ENCODE measurements around the gene VPS13C.

VPS13C gene

DNA sequence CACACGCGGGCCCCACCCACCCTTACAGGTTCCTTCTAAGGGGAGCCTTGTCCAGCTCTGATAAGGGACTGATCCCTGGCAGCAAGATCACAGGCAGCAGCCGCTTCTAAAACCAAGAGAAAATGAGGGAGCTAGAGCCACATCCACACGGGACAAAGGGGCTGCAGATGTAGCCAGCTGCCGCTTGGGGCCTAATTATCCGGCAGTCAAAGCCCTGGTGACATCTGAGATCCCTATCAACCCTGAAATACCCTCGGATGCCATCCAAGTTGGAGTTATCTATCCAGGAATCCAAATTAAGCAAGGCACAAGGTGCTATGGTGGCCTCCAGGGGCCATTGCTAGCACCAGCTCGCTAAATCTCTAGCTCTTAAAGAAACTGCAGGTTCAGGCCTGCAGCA lies 248.3 kb downstream of the VPS13C start:
- H3K27ac Mint-ChIP-seq: no peak overlapping the region
- H3K9me3 Mint-ChIP-seq: no peaks in the 10 kb centered on the region
- no peaks in the 10 kb centered on the region for H3K27me3 Mint-ChIP-seq (ENCODE audit: low read depth)
- no peaks in the 10 kb centered on the region for H3K4me1 Mint-ChIP-seq (ENCODE audit: low read depth)
- no peak overlapping the region for H3K4me3 Mint-ChIP-seq
- no peak for DNase-seq (ENCODE audit: low spot score)
- H3K36me3 Mint-ChIP-seq (ENCODE audit: low read depth): no peaks in the 10 kb centered on the region

DNA sequence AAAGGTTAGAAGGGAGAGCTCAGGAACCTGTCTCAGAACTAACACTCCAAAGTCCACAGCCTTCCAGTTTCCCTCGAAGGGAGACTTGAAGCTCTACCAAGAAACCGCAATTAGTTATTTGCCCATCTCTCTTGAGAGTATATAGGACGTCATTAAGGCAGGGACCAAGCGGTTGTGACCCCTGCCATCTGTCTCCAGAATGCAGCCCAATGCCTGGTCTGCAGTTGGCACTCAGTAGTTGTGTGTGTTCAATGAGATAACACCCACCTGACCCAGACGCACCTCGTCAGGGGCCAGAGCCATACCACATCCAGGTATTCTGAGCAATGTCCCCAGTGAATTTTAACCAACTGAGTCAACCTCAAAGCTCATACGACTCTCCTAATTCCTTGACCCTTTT lies 251.0 kb downstream of the VPS13C start:
- no peaks in the 10 kb centered on the region for H3K36me3 Mint-ChIP-seq (ENCODE audit: low read depth)
- H3K27me3 Mint-ChIP-seq (ENCODE audit: low read depth): no peaks in the 10 kb centered on the region
- H3K4me1 Mint-ChIP-seq (ENCODE audit: low read depth): no peaks in the 10 kb centered on the region
- DNase-seq (ENCODE audit: low spot score): no peak
- no peaks in the 10 kb centered on the region for H3K9me3 Mint-ChIP-seq
- no peak overlapping the region for H3K4me3 Mint-ChIP-seq
- H3K27ac Mint-ChIP-seq: no peak overlapping the region

DNA sequence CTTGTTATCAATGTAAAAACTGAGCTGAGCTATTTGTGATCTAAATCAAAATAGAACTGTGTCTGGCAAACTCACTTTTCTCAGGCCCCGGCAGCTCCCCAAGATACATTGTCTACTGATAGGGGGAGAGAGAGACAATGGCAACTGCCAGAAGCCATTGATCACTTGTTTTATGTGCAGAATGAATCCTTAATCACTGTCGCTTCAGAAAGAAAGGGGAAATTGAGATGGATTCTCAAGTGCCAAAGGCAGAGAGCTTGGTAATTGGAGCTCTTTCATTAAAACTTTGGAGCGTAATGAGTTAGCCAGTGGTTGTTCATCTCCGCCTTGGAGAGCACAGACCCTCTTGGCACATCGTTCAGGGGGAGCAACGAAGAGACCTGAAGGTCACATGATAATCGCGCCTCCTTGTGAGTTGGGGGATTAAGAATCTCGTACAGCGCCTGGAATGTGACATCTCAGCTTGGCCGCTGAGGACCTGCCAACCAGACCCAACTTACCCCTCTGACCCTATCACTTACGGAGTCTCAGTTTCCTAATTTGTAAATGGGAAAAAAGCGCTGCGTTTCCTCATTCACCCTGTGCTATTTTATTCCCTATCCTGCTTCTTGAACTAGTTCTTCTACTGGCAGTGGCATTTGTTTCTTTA lies 252.8 kb downstream of the VPS13C start:
- no peak for DNase-seq (ENCODE audit: low spot score)
- no peaks in the 10 kb centered on the region for H3K4me1 Mint-ChIP-seq (ENCODE audit: low read depth)
- no peak overlapping the region for H3K27ac Mint-ChIP-seq
- no peak overlapping the region for H3K4me3 Mint-ChIP-seq
- no peaks in the 10 kb centered on the region for H3K36me3 Mint-ChIP-seq (ENCODE audit: low read depth)
- H3K27me3 Mint-ChIP-seq (ENCODE audit: low read depth): no peaks in the 10 kb centered on the region
- no peaks in the 10 kb centered on the region for H3K9me3 Mint-ChIP-seq
